HG02840 (cell line): ENCODE measurements around the gene PPM1K.
"Not testable (repeated sequence)": the region's sequence is repeated elsewhere in the genome, so short reads cannot be mapped to it uniquely, and the experiment has no call there.

Experiments
- ATAC-seq: cut with Tn5 transposase; IDR thresholded peaks from one replicate; pipeline ENCODE4 v1.9.1; 2021; ENCODE audit warnings: mild to moderate bottlenecking, moderate library complexity, moderate number of reproducible peaks; ENCODE audit not compliant: unreplicated experiment, low FRiP score

PPM1K gene

GRCh38 chr4:88284439-88285234 is at the start of gene PPM1K:
PPM1K (minus strand) TSS chr4:88284561; CDS start chr4:88278583, 5,978 bp downstream.
- ATAC-seq = peak; percentile 90

DNA sequence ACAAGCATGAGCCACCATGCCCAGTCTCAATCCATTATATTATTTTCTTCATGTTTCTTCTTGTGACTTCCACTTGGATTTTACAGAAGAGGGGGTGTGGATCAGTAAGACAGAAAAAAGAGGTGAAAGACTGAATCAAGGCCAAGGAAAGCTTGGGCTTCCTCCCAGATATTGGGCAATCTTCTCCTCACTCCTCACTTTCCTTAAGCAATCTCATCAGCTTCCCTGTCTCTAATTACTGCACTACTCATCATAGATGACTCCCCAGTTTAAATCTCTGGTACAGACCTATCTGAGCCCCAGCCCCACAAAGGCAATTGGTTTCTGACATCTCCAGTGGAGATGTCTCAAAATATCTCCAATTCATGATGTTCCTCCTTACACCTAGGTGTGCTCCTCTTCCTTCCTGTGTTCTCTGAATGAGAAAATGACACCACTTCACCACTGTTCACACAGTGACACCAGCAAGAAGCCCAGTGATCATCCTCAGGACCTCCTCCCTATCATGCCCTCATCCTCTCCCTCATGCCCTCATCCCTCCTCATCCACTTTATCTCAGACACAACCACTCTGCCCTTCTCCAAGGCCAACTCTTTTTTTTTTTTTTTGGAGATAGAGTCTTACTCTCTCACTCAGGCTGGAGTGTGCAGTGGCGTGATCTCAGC is 49.5 kb upstream of the PPM1K start:
- no peak for ATAC-seq

DNA sequence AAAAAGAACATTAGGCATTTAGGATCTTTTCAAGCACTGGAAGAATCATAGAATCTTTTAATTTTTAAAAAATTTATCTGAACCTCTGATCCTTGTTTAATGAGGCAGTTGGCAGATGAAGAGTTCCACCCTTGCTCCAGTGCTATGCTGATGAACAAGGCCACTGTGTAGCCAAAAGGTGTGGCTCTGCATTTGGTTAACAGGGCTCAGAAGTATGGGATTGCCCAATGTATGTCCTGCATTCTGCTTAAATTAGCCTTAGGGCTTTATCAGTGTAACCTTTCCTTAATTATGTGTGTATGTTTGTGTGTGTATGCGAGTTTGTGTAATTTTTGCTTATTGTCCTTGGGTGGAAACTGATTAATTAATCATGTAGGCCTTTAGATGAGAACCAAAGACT is 43.3 kb upstream of the PPM1K start:
- ATAC-seq = no peak

DNA sequence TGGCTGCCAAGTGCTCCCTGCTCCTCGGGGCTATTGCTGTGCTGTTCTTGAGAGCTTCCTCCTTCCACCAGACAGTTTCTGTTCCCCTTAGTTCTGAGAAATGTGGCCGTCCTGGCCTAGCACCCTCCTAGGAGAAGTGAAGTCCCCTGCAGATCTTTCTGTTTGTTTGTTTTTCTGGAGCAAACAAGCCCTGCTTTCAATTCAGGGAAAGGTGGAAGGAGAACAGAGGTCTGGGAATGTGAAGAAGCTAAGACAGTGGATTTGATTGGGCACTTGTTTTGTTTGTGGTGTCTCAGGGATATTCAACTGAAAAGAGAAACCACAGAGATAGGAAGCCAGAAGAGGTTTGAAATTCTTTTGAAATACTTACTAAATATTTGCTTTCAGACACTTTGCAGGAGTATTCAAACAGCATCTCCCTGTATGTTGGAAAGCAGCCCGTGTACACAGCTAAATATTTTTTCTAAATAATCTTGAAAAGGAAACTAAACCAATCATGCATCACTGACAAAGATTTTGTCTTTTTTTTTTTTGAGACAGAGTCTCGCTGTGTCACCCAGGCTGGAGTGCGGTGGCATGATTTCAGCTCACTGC is 36.5 kb upstream of the PPM1K start:
- peak; percentile 99 for ATAC-seq

DNA sequence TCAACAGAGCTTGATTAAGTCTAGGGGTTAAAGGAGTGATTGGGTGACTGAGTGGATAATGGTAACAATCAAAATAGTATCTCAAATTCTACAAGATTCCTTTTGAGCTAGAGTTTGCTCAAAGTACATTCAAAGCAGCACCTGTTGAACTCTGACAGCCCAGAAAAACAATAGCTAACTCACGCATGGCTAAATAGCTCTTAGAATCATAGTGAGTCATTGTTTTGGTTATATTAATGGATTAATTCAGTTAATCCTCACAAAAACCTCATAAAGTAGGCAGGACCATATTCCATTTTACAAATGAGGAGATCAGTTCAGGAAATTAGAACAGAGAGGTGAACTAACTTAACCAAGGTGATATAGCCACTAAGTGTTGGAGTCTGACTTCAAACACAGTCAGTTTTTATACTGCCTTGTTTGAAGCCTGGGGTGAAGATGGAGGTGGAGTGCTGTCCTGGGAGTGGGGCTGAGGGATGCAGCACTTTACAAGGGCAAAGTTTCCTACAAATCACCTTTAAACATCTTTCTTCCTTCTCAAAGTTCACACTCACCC is 35.9 kb upstream of the PPM1K start:
- peak; percentile 52 for ATAC-seq

DNA sequence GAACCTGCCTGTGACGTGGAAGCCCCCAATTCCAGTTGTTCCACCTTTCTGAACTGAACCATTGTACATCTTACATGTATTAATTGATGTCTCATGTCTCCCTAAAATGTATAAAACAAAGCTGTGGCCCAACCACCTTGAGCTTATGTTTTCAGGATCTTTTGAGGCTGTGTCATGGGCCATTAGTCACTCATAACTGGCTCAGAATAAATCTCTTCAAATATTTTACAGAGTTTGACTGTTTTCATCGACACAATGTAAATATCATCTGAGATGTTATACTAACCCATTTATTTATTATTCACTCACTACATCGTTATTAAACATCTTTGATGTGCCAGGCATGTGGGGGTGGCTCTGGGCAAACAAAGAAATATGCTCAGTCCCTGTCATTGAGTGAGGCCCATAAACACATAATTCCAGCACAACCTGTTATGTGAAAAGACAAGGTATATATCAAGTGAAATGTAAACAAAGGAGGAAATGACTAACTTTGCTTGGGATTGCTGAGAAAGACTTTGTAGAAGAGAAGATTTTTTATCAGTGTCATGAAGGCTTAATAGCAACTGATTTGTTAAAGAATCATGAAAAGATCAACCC is 34.5 kb upstream of the PPM1K start:
- ATAC-seq = no peak

- ATAC-seq = no peak
Observed at GRCh38 chr4:88315460-88316017, 31.2 kb upstream of the PPM1K start.

GRCh38 chr4:88313088-88313624 is 28.8 kb upstream of the PPM1K start:
- ATAC-seq = not testable (repeated sequence)

- no peak for ATAC-seq
Observed at GRCh38 chr4:88308587-88308986, 24.2 kb upstream of the PPM1K start.

DNA sequence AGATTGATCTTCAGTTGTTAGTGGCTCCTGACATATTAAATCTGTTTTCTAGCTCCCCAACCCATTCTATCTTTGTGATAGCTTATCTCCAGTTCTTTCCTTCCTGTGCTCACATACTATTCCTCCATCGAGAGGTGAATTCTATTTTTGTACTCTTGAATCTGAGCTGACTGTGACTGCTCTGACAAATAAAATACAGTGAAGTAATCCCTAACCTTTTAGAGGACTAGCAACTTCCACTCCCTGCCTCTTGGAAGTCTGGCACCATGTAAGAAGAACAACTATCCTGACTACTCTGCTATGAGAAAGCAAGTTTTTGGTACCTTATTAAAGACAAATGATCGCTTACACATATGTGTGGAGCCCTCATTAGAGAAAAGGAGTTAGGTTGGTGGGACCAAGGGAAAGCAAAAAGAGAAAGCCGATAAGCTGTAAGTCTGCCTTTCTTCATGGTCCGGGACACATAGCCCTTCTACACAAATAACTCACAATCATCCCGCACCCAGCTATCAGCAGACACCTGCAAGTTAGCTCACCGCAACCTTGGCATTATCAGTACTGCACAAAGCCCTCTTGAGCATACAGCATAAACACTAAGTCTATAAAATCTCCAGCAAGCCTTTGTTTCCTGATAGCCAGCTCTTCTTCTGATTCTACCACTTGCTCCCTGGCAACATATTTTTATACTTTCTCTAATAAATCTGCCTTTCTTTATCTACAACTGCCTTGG is 13.5 kb upstream of the PPM1K start:
- no peak for ATAC-seq

GRCh38 chr4:88297212-88297516 is 12.8 kb upstream of the PPM1K start:
- no peak for ATAC-seq

DNA sequence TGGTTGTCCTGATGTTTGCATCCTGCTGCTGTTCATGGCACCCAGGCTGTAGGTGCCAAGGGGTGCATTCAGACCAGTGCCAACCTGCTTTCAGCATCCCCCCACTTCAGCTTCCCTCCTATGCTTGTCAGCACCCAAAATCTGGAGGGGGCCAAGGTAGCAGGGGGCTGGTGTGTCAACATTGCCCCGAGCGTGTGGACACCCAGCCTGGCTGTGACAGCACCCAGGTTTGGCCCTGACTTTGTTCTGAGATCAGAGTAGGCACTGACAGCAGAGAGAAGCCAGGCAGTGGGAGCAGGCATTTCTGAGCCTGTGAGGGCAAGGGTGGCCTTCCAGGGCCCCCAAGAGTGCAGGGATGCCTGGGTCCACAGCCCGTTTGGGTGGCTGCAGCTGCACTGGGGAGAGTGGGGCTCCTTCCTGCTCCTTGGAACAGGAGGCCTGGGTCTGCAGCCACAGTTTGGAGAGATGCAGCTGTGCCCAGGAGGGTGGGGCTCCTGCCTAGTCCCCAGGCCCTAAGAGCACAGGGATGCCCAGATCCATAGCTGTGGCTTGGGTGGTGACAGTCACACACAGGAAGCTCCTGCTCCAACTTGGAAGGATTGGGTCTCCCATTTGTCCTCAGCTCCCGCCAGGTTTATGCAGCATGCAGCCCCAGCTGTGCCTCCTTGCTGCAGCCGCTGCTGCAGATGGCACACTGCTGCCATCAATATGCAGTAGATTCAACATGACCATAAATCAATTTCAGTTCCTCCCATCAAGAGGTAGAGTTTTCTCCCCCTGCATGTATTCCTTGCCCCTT is 12.3 kb upstream of the PPM1K start:
- no peak for ATAC-seq

- no peak for ATAC-seq
Observed at GRCh38 chr4:88295656-88296055, 11.3 kb upstream of the PPM1K start.

- no peak for ATAC-seq
Observed at GRCh38 chr4:88291003-88291402, 6.6 kb upstream of the PPM1K start.

- no peak for ATAC-seq
Observed at GRCh38 chr4:88286897-88287296, 2.5 kb upstream of the PPM1K start.

GRCh38 chr4:88285235-88285653 is 883 bp upstream of the PPM1K start:
- no peak for ATAC-seq

GRCh38 chr4:88283661-88284438 is 511 bp downstream of the PPM1K start:
- ATAC-seq = peak; percentile 22

- ATAC-seq = no peak
Observed at GRCh38 chr4:88280228-88280795, 4.0 kb downstream of the PPM1K start.
